Breast epithelium (tissue), 4 donors: ENCODE data around the gene TTC7B. TPM values are rescaled to one million over a fixed set of nuclear protein-coding genes. Genes with fewer than 3 reads are reported as not detected.

Experiments used
- DNase-seq, 2 donors: peaks; one replicate each; pipeline ENCODE4 v3.0.0-alpha.2; 2019; ENCODE audit warnings: low spot score in 2 of 2
- H3K27ac ChIP-seq, 2 donors: fragments of 200-600 bp; sonication (generic) in 1 of 2; one replicate each; pipeline ENCODE4 v1.5.1; 2016 to 2019; ENCODE audit warnings: mild to moderate bottlenecking in 1 of 2
- H3K27me3 ChIP-seq, 2 donors: fragments of 200-600 bp; sonication (generic) in 1 of 2; one replicate each; pipeline versions ENCODE4 v1.5.1 to v1.6.0; 2017 to 2019; ENCODE audit warnings: control low read depth in 1 of 2, mild to moderate bottlenecking in 1 of 2
- H3K36me3 ChIP-seq: fragments of 200-600 bp; one replicate; pipeline ENCODE4 v1.5.1; 2019
- H3K4me1 ChIP-seq, 2 donors: fragments of 200-600 bp; sonication (generic); one replicate each; pipeline ENCODE4 v1.5.1; 2016 to 2019; ENCODE audit warnings: control low read depth in 1 of 2
- H3K4me3 ChIP-seq, 3 donors: fragments of 200-600 bp; sonication (generic); 1 replicate in 2 of 3; 2 replicates in 1 of 3; pipeline ENCODE4 v1.5.1; 2016 to 2019; ENCODE audit warnings: mild to moderate bottlenecking in 3 of 3, moderate library complexity in 2 of 3
- H3K9me3 ChIP-seq, 2 donors: fragments of 200-600 bp; sonication (generic) in 1 of 2; one replicate each; pipeline ENCODE4 v1.5.1; 2016 to 2019; ENCODE audit warnings: control low read depth in 1 of 2
- POLR2A ChIP-seq: fragments of 450-650 bp; IDR thresholded peaks from one replicate; pipeline ENCODE4 v1.6.1; 2016; ENCODE audit warnings: antibody characterized with exemption, mild to moderate bottlenecking, moderate library complexity
- POLR2AphosphoS5 ChIP-seq, 3 donors: sonication (generic); formaldehyde crosslinking; IDR thresholded peaks; one replicate each; pipeline ENCODE4 v1.6.1; 2017; ENCODE audit warnings: antibody characterized with exemption in 3 of 3
- intact Hi-C: fragments of 100-400 bp; cut with DNase I; formaldehyde crosslinking; loops from one replicate; pipeline ENCODE4 v1.15.1; 2023; ENCODE audit warnings: low total_unique reads
- total RNA-seq, 3 donors: library from RNA; depleted of rRNA; stranded (reverse); fragments of >200 nt; gene quantifications; one replicate each; pipeline ENCODE4 v1.1.0, GENCODE V29; 2016
- TF ChIP-seq, protein P1 (sequence below), 3 donors: fragments of 450-650 bp; IDR thresholded peaks; one replicate each; pipeline ENCODE4 v1.5.1; 2016 to 2017; ENCODE audit warnings: antibody characterized with exemption in 3 of 3, mild to moderate bottlenecking in 3 of 3, moderate library complexity in 3 of 3

Gene TTC7B
- total RNA-seq, 3 donors from 2014 or later, result 14.0 to 29.1 (median 22.0) TPM

GRCh38 chr14:90649557-90650135 is 166.6 kb downstream of the TTC7B start:
- no peak overlapping the region for H3K27ac ChIP-seq

GRCh38 chr14:90649083-90649482 is 167.1 kb downstream of the TTC7B start:
- Histone ChIP-seq H3K4me3 (no peak overlapping the region), H3K36me3 (no peaks in the 10 kb centered on the region), H3K27ac (no peak overlapping the region), H3K27me3 (no peaks in the 10 kb centered on the region), H3K4me1 (no peaks in the 10 kb centered on the region), H3K9me3 (no peaks in the 10 kb centered on the region)
- no peak for DNase-seq
- intact Hi-C loops, result no loop called here
- TF ChIP-seq POLR2A (no peak), POLR2AphosphoS5 (IDR thresholded peaks at IDR 0.05) (no peak)
- TF ChIP-seq, protein P1, sequence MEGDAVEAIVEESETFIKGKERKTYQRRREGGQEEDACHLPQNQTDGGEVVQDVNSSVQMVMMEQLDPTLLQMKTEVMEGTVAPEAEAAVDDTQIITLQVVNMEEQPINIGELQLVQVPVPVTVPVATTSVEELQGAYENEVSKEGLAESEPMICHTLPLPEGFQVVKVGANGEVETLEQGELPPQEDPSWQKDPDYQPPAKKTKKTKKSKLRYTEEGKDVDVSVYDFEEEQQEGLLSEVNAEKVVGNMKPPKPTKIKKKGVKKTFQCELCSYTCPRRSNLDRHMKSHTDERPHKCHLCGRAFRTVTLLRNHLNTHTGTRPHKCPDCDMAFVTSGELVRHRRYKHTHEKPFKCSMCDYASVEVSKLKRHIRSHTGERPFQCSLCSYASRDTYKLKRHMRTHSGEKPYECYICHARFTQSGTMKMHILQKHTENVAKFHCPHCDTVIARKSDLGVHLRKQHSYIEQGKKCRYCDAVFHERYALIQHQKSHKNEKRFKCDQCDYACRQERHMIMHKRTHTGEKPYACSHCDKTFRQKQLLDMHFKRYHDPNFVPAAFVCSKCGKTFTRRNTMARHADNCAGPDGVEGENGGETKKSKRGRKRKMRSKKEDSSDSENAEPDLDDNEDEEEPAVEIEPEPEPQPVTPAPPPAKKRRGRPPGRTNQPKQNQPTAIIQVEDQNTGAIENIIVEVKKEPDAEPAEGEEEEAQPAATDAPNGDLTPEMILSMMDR (IDR thresholded peaks at IDR 0.05), result no peak

More at GRCh38 chr14:90649557-90650135, 166.6 kb downstream of the TTC7B start:
- no peaks in the 10 kb centered on the region for H3K4me1 ChIP-seq
- no peaks in the 10 kb centered on the region for H3K27me3 ChIP-seq
- intact Hi-C loops, result loop anchor here (5.0 kb wide), 1 partner anchor 712 kb away; no protein-coding TSS in a partner anchor
- TF ChIP-seq POLR2A (no peak), POLR2AphosphoS5 (IDR thresholded peaks at IDR 0.05) (no peak)
- TF ChIP-seq, protein P1 (IDR thresholded peaks at IDR 0.05), result no peak
- H3K4me3 ChIP-seq, result no peak overlapping the region
- no peak for DNase-seq
- H3K9me3 ChIP-seq, result no peaks in the 10 kb centered on the region
- no peaks in the 10 kb centered on the region for H3K36me3 ChIP-seq

GRCh38 chr14:90648421-90648820 is 167.8 kb downstream of the TTC7B start:
- Histone ChIP-seq H3K36me3 (no peaks in the 10 kb centered on the region), H3K9me3 (no peaks in the 10 kb centered on the region), H3K27ac (no peak overlapping the region), H3K4me3 (no peak overlapping the region), H3K4me1 (no peaks in the 10 kb centered on the region), H3K27me3 (no peaks in the 10 kb centered on the region)
- intact Hi-C loops, result no loop called here
- TF ChIP-seq, protein P1 (IDR thresholded peaks at IDR 0.05), result no peak
- TF ChIP-seq POLR2AphosphoS5 (IDR thresholded peaks at IDR 0.05) (no peak), POLR2A (no peak)
- no peak for DNase-seq

GRCh38 chr14:90647473-90648005 is 168.7 kb downstream of the TTC7B start:
- Histone ChIP-seq H3K4me1 (no peaks in the 10 kb centered on the region), H3K9me3 (no peaks in the 10 kb centered on the region), H3K36me3 (no peaks in the 10 kb centered on the region), H3K27ac (no peak overlapping the region), H3K4me3 (no peak overlapping the region), H3K27me3 (no peaks in the 10 kb centered on the region)
- no peak for DNase-seq
- TF ChIP-seq, protein P1 (IDR thresholded peaks at IDR 0.05), result no peak
- no peak for TF ChIP-seq POLR2A
- no peak for TF ChIP-seq POLR2AphosphoS5 (IDR thresholded peaks at IDR 0.05)
- intact Hi-C loops, result no loop called here

DNA sequence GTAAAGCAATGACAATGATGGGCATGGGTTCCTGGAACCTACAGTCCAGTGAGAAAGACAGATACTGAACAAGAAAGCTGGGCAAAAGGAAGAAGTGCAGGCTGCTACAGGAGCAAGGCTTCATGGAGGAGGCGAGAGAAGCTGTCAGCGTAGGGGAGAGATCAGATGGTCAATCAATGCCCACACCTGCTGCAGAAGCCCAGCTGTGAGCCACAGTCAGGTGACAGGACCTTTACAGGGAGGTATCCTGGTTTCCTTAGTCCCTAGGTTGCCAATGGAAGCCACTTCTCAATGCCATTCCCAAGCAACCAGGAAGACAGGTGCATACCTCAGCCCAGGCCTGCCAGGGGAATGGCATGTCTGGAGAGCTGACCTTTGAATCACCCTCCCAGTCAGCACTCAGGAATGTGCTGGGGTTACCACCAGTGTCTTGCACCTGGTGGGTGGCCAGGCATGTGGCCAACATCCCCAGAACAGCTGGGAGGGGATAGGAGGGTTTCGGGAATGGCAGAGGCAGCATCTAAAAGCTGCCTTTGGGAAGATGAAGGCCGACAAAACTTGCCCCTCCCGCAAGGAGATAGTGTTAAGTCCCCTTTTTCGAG is 170.3 kb downstream of the TTC7B start:
- Histone ChIP-seq H3K4me1 (no peaks in the 10 kb centered on the region), H3K27ac (peak overlapping the region; percentile 33 to 65)
- DNase-seq, result peak in 1 of 2 donors; percentile 73

More for the DNA sequence above, 170.3 kb downstream of the TTC7B start:
- Histone ChIP-seq H3K36me3 (no peaks in the 10 kb centered on the region), H3K4me3 (no peak overlapping the region), H3K9me3 (no peaks in the 10 kb centered on the region), H3K27me3 (no peaks in the 10 kb centered on the region)
- TF ChIP-seq, protein P1 (IDR thresholded peaks at IDR 0.05), result no peak
- TF ChIP-seq POLR2A (no peak), POLR2AphosphoS5 (IDR thresholded peaks at IDR 0.05) (no peak)
- intact Hi-C loops, result no loop called here
